Fibroblast of lung (primary cell): Measurements from ENCODE around the gene CXCL8. TPM values are rescaled to one million over a fixed set of nuclear protein-coding genes. Genes with fewer than 3 reads are reported as not detected.
A peak's percentile ranks its signal among the peaks of the same experiment; 100 is the strongest.

Source experiments
- DNase-seq, 2 donors: peaks; one replicate each; pipeline versions ENCODE4 v3.0.0 to v3.0.0-alpha.2; 2010; ENCODE audit warnings: low read depth in 2 of 2
- H2AFZ ChIP-seq: 2 replicates; pipeline ENCODE4 v1.5.1; 2012; ENCODE audit warnings: low read length, control low read depth, inconsistent platforms
- H3K27ac ChIP-seq: 2 replicates; pipeline ENCODE4 v1.5.1; 2011; ENCODE audit warnings: low read length, control low read depth; ENCODE audit not compliant: insufficient read depth
- H3K27me3 ChIP-seq: 2 replicates; pipeline ENCODE4 v1.5.1; 2011; ENCODE audit warnings: mild to moderate bottlenecking, low read length; ENCODE audit not compliant: control insufficient read depth, insufficient read depth
- H3K36me3 ChIP-seq: 2 replicates; pipeline ENCODE4 v1.5.1; 2011; ENCODE audit warnings: low read length; ENCODE audit not compliant: control insufficient read depth, insufficient read depth
- H3K4me1 ChIP-seq: 2 replicates; pipeline ENCODE4 v1.5.1; 2011; ENCODE audit warnings: low read length; ENCODE audit not compliant: control insufficient read depth, insufficient read depth; ENCODE audit errors: extremely low read depth
- H3K4me2 ChIP-seq: 2 replicates; pipeline ENCODE4 v1.5.1; 2011; ENCODE audit warnings: low read length, control low read depth; ENCODE audit not compliant: insufficient read depth; ENCODE audit errors: extremely low read depth
- H3K4me3 ChIP-seq, 4 experiments: fragments of 200-600 bp in 1 of 4; sonication (generic) in 1 of 4; replicated peaks in 1 of 4; 2 replicates each; pipeline ENCODE4 v1.5.1; 2011 to 2016; ENCODE audit warnings: low read length in 4 of 4, low read depth in 3 of 4, mild to moderate bottlenecking in 3 of 4, control low read depth in 2 of 4, inconsistent platforms in 1 of 4, mixed read lengths in 1 of 4; ENCODE audit not compliant: insufficient read depth in 1 of 4; ENCODE audit errors: control extremely low read depth in 1 of 4
- H3K79me2 ChIP-seq: 2 replicates; pipeline ENCODE4 v1.5.1; 2012; ENCODE audit warnings: mild to moderate bottlenecking, low read length, inconsistent platforms; ENCODE audit not compliant: control insufficient read depth, insufficient read depth
- H3K9ac ChIP-seq: 2 replicates; pipeline ENCODE4 v1.5.1; 2011; ENCODE audit warnings: mild to moderate bottlenecking, low read length, control low read depth; ENCODE audit not compliant: insufficient read depth
- H3K9me3 ChIP-seq: 2 replicates; pipeline ENCODE4 v1.5.1; 2012; ENCODE audit warnings: low read depth, low read length; ENCODE audit not compliant: control insufficient read depth, insufficient read depth
- H4K20me1 ChIP-seq: 2 replicates; pipeline ENCODE4 v1.5.1; 2011; ENCODE audit warnings: low read length; ENCODE audit not compliant: control insufficient read depth, insufficient read depth; ENCODE audit errors: extremely low read depth
- CTCF ChIP-seq, 2 donors: IDR thresholded peaks in 1 of 2; conservative IDR thresholded peaks in 1 of 2; 1 replicate in 1 of 2; 2 replicates in 1 of 2; pipeline ENCODE4 v1.5.1; 2011 to 2012; ENCODE audit warnings: low read length in 2 of 2, control low read depth in 1 of 2, inconsistent platforms in 1 of 2, low read depth in 1 of 2, mild to moderate bottlenecking in 1 of 2
- EZH2 ChIP-seq: IDR thresholded peaks from 2 replicates; pipeline ENCODE4 v1.5.1; 2012; ENCODE audit warnings: low read length, control low read depth, mild to moderate bottlenecking; ENCODE audit errors: missing control alignments
- polyA plus RNA-seq, 2 donors: library from polyadenylated mRNA; depleted of rRNA in 1 of 2; stranded (reverse) in 1 of 2; unstranded in 1 of 2; fragments of >200 nt; gene quantifications; 2 replicates each; pipeline ENCODE4 v1.2.1, GENCODE V29; 2011 to 2012; ENCODE audit warnings: missing spikeins in 1 of 2
- total RNA-seq: library from RNA; depleted of rRNA; stranded (reverse); fragments of >200 nt; gene quantifications from 2 replicates; pipeline ENCODE4 v1.2.1, GENCODE V29; 2014

Gene CXCL8
- total and polyA plus RNA-seq, 2 donors (not counting 1 experiment from before 2014, with no cell fraction given) = 1.3 to 1.4 TPM

- Histone ChIP-seq H3K79me2 (no peaks in the 10 kb centered on the region), H3K9me3 (no peaks in the 10 kb centered on the region), H3K9ac (no peak overlapping the region), H3K4me2 (no peak overlapping the region), H2AFZ (no peak overlapping the region), H3K27ac (no peak overlapping the region), H3K36me3 (no peaks in the 10 kb centered on the region), H4K20me1 (no peaks in the 10 kb centered on the region), H3K4me1 (peaks cover 11% of the 10 kb centered on the region), H3K27me3 (no peaks in the 10 kb centered on the region), H3K4me3 (no peak overlapping the region)
- DNase-seq = peak; percentile 20 to 34
- TF ChIP-seq EZH2 (no peak), CTCF (conservative IDR thresholded peaks at IDR 0.05 in 1 of 2, IDR thresholded peaks at IDR 0.05 in 1 of 2; ENCODE audit: low read depth in 1 of 2, low read length in 2 of 2) (no peak)
Measured at GRCh38 chr4:73777612-73778011, 37.2 kb downstream of the CXCL8 start.

DNA sequence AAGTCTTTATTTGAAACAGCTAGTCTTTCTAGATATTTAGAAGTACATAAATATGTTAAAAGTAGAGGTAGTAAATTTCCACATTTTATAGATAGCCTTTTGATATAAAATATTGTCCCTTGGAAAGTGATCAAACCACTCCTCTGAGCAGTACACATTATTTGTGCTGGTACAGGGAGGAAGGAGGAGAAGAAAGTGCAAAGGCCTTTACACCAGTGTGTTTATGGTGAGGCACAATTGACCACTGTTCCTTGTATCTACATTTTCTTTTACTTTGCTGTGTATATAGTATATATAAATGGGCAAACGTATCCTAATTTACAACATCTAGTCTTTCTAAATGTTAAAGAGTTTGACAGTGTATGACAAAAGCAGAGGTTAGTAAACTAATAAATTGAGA lies 39.9 kb downstream of the CXCL8 start:
- no peak overlapping the region for H3K4me3 ChIP-seq
- H3K36me3 ChIP-seq = no peaks in the 10 kb centered on the region
- no peak for DNase-seq
- H3K27ac ChIP-seq = no peak overlapping the region
- TF ChIP-seq EZH2 (no peak), CTCF (conservative IDR thresholded peaks at IDR 0.05 in 1 of 2, IDR thresholded peaks at IDR 0.05 in 1 of 2; ENCODE audit: low read depth in 1 of 2, low read length in 2 of 2) (no peak)
- peaks cover 11% of the 10 kb centered on the region for H3K4me1 ChIP-seq
- no peaks in the 10 kb centered on the region for H3K79me2 ChIP-seq
- no peaks in the 10 kb centered on the region for H3K27me3 ChIP-seq
- H3K9me3 ChIP-seq = no peaks in the 10 kb centered on the region
- no peak overlapping the region for H3K9ac ChIP-seq
- no peak overlapping the region for H2AFZ ChIP-seq
- H4K20me1 ChIP-seq = no peaks in the 10 kb centered on the region
- H3K4me2 ChIP-seq = no peak overlapping the region

DNA sequence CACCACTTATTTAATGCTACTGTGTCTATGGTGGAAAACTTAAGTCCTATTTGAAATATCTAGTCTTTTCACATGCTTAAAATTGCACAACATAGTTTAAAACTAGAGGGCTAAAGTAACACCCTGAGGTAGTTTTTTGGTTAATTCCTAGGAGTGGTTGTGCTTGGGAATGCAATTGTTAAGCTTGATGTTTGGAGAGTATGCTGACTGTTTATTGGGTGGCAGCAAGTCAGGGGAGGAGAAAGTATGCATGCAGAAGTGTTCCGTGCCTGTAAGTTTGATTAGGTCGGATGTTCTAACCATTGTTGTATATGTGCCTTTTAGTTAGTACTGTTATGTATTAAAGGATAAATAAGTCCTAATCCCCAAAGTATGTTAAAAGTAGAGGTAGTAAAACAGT lies 40.5 kb downstream of the CXCL8 start:
- no peaks in the 10 kb centered on the region for H3K36me3 ChIP-seq
- no peak for DNase-seq
- TF ChIP-seq EZH2 = no peak
- no peak for TF ChIP-seq CTCF (conservative IDR thresholded peaks at IDR 0.05 in 1 of 2, IDR thresholded peaks at IDR 0.05 in 1 of 2; ENCODE audit: low read depth in 1 of 2, low read length in 2 of 2)
- no peaks in the 10 kb centered on the region for H3K27me3 ChIP-seq
- H3K79me2 ChIP-seq = no peaks in the 10 kb centered on the region
- no peak overlapping the region for H3K9ac ChIP-seq
- H2AFZ ChIP-seq = no peak overlapping the region
- H3K4me2 ChIP-seq = no peak overlapping the region
- H4K20me1 ChIP-seq = no peaks in the 10 kb centered on the region
- H3K27ac ChIP-seq = no peak overlapping the region
- H3K4me1 ChIP-seq = peaks cover 8% of the 10 kb centered on the region
- no peaks in the 10 kb centered on the region for H3K9me3 ChIP-seq
- H3K4me3 ChIP-seq = no peak overlapping the region
